HUES6 (cell line): Measurements from ENCODE around the gene AIP.
"Not testable (repeated sequence)": the region's sequence is repeated elsewhere in the genome, so short reads cannot be mapped to it uniquely, and the experiment has no call there.

Source experiments
- H3K27ac ChIP-seq: 2 replicates; pipeline ENCODE4 v1.7.0; 2013; ENCODE audit warnings: low read depth, mild to moderate bottlenecking, low read length, inconsistent platforms
- H3K27me3 ChIP-seq: 2 replicates; pipeline ENCODE4 v1.6.1; 2013; ENCODE audit warnings: low read length; ENCODE audit not compliant: control insufficient read depth, insufficient read depth
- H3K36me3 ChIP-seq: 2 replicates; pipeline ENCODE4 v1.6.1; 2013; ENCODE audit warnings: low read length; ENCODE audit not compliant: control insufficient read depth, insufficient read depth
- H3K4me1 ChIP-seq: 2 replicates; pipeline ENCODE4 v1.6.1; 2013; ENCODE audit warnings: low read length; ENCODE audit not compliant: control insufficient read depth, insufficient read depth
- H3K4me3 ChIP-seq: 2 replicates; pipeline ENCODE4 v1.5.1; 2013; ENCODE audit warnings: low read depth, low read length
- H3K9ac ChIP-seq: one replicate; pipeline ENCODE4 v1.6.1; 2013; ENCODE audit warnings: mild to moderate bottlenecking, low read length
- H3K9me3 ChIP-seq: 2 replicates; pipeline ENCODE4 v1.6.1; 2013; ENCODE audit warnings: low read depth, low read length; ENCODE audit not compliant: control insufficient read depth, insufficient read depth

The AIP gene

DNA sequence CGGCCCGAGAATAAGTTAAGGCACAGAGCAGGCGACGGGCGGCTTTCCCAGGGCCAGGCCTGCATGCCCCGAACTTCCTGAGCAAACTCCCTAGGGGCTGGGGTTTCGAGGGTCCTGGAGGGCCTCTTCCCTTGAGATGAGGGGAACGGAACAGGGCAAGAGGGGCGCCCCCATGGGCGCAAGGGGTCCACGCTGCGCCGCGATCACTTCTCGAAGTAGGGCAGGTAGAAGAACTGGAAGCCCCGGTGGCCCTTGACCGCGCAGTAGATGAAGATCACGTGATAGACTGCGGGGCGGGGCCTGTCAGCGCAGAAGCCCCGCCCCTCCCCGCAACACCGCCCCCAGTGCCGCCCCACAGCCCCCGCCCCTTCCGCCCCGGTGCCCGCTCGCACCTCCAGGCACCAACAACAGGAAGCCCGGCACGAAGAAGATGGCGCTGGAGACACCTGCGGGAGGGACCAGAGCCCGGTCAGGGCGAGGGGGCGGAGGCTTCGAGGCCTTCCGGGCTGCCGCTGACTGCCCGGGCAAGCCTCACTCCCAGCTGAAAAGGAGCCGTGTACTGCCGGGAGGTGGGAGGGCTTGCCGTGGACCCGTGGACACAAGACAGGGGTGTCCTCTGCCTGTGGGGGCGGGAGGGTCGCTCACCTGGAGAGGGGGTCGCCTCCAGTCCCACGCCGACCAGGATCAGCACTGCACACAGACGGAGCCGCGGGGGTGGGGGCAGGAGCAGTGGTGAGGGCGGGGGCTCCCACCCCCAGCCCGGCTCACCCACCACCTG, 18.2 kb upstream of the AIP start:
- Histone ChIP-seq H3K9me3 (no peaks in the 10 kb centered on the region), H3K27ac (peak overlapping the region; percentile 69), H3K4me1 (peaks cover 19% of the 10 kb centered on the region), H3K4me3 (peak overlapping the region; percentile 78), H3K27me3 (no peaks in the 10 kb centered on the region), H3K9ac (peak overlapping the region; percentile 75), H3K36me3 (no peaks in the 10 kb centered on the region)

DNA sequence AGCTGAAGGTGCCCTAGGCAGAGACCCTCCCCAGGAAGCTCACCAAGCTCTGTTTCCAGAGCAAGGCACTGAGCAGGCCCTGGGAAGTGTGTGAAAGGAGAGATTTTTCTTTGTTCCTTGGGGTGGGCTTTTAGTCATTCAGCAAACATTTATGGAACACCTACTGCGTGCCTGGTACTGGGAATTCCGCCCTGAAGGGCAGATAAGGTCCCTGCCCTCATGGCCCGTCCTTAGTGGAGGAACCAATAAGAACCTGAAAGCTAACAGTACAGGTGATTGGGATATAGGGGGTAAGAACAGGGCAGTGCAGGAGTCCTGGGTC, 17.7 kb upstream of the AIP start:
- Histone ChIP-seq H3K9me3 (no peaks in the 10 kb centered on the region), H3K27ac (peak overlapping the region; percentile 69), H3K9ac (peak overlapping the region; percentile 75), H3K27me3 (no peaks in the 10 kb centered on the region), H3K4me1 (peaks cover 19% of the 10 kb centered on the region), H3K36me3 (no peaks in the 10 kb centered on the region), H3K4me3 (peak overlapping the region; percentile 78)

DNA sequence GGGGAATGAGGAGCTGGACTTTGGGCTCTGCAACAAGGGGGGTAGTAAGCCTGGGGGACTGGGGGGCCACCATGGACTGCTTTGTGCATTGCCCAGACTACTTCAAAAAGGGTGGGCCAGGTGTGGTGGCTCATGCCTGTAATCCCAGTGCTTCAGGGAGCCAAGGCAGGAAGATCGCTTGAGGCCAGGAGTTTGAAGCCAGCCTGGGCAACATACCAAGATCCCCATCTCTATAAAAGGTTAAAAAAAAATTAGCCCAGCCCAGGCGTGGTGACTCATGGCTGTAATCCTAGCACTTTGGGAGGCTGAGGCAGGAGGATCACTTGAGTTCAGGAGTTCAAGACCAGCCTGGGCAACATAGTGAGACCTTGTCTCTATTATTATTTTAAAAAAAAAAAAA, 17.3 kb upstream of the AIP start:
- peaks cover 19% of the 10 kb centered on the region for H3K4me1 ChIP-seq
- not testable (repeated sequence) for H3K9me3 ChIP-seq, H3K36me3 ChIP-seq, H3K27ac ChIP-seq, H3K27me3 ChIP-seq
- peak overlapping the region; percentile 78 for H3K4me3 ChIP-seq
- peak overlapping the region; percentile 75 for H3K9ac ChIP-seq

DNA sequence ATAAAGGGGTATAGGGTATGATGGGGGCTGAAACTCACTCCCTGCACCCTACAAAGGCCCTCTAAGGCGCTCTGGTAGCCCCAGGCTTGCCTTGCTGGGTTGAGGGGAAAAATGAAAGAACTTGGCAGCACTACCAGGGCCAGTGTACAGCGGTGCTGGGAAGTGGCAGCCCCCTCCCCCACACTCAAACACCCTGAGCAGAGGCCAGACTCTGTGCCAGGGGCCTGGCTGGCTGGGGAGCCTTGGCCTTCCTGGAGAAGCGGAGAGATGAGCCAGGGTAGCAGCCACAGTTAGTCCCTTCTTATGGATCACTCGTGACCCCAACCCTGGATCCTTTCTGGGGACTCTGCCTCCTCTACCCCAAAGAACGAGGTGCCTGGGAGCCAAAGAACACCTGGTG, 16.5 kb upstream of the AIP start:
- H3K4me1 ChIP-seq: peaks cover 19% of the 10 kb centered on the region
- H3K27me3 ChIP-seq: no peaks in the 10 kb centered on the region
- no peaks in the 10 kb centered on the region for H3K9me3 ChIP-seq
- no peak overlapping the region for H3K4me3 ChIP-seq
- no peak overlapping the region for H3K27ac ChIP-seq
- H3K36me3 ChIP-seq: no peaks in the 10 kb centered on the region
- H3K9ac ChIP-seq: no peak overlapping the region

DNA sequence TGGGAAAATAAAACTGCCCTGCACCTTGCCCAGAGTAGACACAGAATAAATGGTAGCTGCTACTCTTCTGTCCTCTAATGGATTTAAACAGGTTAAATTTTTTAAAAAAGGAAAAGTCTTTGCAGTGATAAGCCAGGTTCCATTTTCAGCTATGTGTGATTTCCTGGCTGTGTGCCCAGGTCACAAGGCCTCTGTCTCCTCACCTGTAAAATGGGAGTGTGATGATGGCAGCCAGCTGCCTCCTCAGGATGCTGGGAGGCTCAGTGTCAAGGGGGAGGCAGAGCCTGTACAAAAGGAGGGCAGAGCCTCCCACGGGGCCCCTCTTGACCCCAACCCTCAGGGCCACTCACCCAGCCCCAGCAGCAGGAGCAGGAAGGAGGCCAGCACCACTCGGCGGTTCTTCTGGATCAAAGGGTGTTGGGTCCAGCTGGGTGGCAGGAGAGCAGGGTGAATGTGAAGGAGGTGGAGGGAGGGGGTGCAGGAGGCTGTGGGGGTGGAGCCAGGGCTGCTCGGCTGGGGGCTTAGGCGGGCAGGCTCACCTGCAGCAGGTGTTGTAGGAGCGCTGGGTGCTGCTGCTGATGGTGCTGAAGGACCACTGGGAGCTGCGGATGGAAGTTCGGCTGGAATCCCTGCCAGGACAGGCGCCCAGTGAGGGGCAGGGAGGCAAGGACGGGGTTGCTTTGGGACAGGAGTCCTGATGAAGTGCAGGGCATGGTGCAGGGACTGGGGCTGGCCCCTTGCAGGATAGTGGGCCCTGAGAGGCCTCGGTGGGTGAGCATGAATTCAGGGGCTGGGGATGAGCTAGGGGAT, 15.7 kb upstream of the AIP start:
- H3K4me1 ChIP-seq: peaks cover 19% of the 10 kb centered on the region
- H3K36me3 ChIP-seq: no peaks in the 10 kb centered on the region
- no peak overlapping the region for H3K9ac ChIP-seq
- H3K27ac ChIP-seq: no peak overlapping the region
- H3K27me3 ChIP-seq: no peaks in the 10 kb centered on the region
- no peak overlapping the region for H3K4me3 ChIP-seq
- H3K9me3 ChIP-seq: no peaks in the 10 kb centered on the region

DNA sequence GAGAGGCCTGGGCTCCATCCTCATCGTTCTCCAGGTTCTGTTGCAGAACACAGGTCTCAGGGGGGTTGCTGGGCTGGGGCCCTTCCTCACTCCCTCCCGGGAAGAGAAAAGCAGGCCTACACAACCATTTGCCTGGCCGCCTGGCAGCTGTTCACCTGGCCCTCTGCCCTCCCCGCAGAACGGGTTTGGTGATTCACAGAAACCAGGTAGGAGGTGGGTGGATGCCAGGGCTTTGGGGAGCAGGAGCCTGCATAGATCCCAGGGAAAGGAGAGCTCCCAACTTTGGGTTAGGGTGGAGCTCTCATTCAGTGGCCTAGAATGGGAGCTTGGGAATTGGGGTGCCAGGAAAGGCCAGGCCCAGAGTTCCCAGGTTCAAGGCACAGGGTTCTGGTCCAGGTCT, 14.8 kb upstream of the AIP start:
- Histone ChIP-seq H3K4me1 (peaks cover 19% of the 10 kb centered on the region), H3K4me3 (peak overlapping the region; percentile 88), H3K9me3 (no peaks in the 10 kb centered on the region), H3K27me3 (no peaks in the 10 kb centered on the region), H3K36me3 (no peaks in the 10 kb centered on the region), H3K27ac (no peak overlapping the region), H3K9ac (peak overlapping the region; percentile 54)

DNA sequence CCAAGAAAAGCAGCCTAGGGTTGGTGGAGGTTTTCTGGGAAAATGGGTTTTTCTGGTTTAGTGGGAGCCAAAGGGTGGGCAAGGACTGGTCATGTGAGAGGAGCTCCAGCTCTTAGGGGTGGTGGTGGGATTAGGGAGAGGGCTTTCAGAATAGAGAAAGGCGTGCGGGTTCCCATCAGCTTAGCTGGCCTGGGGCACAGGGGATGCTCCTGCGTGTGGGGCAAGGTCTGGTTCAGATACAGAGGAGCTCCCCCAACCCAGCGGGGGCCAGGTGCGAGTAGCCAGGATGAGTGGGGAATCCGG, 14.4 kb upstream of the AIP start:
- Histone ChIP-seq H3K36me3 (no peaks in the 10 kb centered on the region), H3K9me3 (no peaks in the 10 kb centered on the region), H3K27ac (peak overlapping the region; percentile 45; the same call in 1 of the 2 replicates), H3K4me1 (peaks cover 19% of the 10 kb centered on the region), H3K4me3 (peak overlapping the region; percentile 88), H3K27me3 (no peaks in the 10 kb centered on the region), H3K9ac (peak overlapping the region; percentile 54)

DNA sequence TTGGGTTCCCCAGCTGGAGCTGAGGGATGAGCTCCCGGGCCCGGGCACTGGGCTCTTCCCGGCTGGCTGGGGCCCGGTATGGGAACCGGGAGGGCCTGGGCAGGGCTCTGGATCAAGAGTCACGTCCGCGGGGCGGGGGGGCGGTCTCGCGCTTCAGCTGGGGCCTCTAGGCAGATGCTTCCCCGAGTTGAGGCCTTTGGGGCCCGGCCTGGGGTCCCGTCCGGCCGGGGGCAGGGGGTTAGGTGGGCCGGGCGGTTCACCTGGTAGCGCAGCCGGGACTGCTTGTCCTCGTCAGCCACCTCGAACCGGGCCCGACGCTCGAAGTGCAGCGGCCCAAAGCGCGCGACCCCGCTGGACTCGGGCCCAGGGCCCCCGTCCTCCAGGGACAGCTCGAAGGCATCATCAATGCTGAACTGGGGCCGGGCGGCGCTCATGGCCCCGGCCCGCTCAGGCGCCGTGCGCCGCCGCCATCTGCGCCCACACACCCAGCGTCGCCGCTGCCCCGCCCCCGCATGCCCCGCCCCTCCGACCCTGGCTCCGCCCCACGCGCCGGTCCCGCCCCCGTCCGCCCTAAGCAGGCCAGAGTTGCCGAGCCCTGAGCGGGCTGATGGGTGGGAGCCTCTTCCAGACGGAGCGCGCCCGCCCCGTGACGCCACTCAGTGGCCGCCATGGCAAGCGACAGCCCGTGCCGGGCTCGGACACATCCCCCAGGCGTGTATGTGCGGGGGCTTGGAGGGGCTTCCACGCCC, 13.9 kb upstream of the AIP start, which contains the start of gene TMEM134:
Gene TMEM134, minus strand, starts transcription at position 493 of the 749 bp plus-strand sequence. Its CDS starts 59 bp downstream, at position 434.
- H3K27ac ChIP-seq: peak within 1 kb of the TSS; percentile 45; the same call in 1 of the 2 replicates
- H3K4me3 ChIP-seq: peak within 1 kb of the TSS; percentile 88
- H3K36me3 ChIP-seq: no peaks in the 10 kb centered on the region
- no peaks in the 10 kb centered on the region for H3K27me3 ChIP-seq
- no peaks in the 10 kb centered on the region for H3K9me3 ChIP-seq
- peak within 1 kb of the TSS; percentile 54 for H3K9ac ChIP-seq
- peaks cover 15% of the 10 kb centered on the region for H3K4me1 ChIP-seq

DNA sequence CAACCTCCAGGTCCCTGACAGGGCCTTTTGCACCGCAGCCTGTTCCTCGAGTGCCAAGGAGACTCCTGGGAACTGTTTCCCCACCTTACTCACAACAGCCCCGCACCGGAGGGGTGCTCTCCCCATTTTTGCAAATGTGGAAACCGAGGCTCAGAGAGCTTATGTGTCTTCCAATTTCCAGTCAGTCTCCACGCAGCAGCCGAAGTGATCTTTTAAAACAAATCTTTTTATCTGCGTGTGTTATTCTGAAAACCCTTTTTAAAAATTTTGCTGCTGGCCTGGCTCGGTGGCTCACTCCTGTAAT, 13.4 kb upstream of the AIP start:
- Histone ChIP-seq H3K4me3 (peak overlapping the region; percentile 64), H3K9ac (peak overlapping the region; percentile 39), H3K36me3 (no peaks in the 10 kb centered on the region), H3K27me3 (no peaks in the 10 kb centered on the region), H3K27ac (no peak overlapping the region), H3K9me3 (no peaks in the 10 kb centered on the region), H3K4me1 (peaks cover 10% of the 10 kb centered on the region; the same call in 1 of the 2 replicates)

DNA sequence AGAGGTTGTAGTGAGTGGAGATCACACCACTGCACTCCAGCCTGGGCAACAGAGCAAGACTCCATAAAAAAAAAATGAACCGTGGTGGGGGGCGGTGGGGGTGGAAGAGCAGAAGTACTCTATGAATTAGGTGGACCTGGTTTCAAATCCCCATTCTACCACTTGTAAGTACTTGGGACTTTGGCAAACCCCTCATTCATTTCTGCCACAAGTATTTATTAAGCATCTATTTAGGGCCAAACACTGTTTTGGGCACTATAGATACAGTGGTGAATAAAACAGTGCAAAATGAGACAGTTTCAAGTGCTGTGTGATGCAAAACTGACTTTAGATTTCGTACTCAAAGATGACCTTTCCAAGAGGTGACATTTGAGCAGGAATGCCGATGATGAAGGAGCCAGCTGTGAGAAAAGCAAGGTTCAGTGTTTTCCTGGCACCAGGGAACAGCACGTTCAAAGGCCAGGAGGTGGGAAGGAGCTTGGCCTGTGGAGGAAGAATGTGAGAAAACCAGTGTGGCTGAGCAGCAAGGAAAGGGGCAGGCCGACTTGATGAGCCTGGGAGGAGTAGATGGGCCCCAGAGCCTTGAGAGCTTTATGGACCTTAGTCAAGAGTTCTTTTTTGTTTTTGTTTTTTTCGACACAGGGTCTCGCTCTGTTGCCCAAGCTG, 12.4 kb upstream of the AIP start:
- no peaks in the 10 kb centered on the region for H3K9me3 ChIP-seq
- H3K4me3 ChIP-seq: no peak overlapping the region
- H3K27me3 ChIP-seq: no peaks in the 10 kb centered on the region
- no peak overlapping the region for H3K9ac ChIP-seq
- H3K36me3 ChIP-seq: no peaks in the 10 kb centered on the region
- no peak overlapping the region for H3K27ac ChIP-seq
- peaks cover 10% of the 10 kb centered on the region; the same call in 1 of the 2 replicates for H3K4me1 ChIP-seq
